Transverse colon (tissue), 4 donors: ENCODE measurements around the gene TBC1D19. TPM values are rescaled to one million over a fixed set of nuclear protein-coding genes. Genes with fewer than 3 reads are reported as not detected.

ENCODE experiments used
- DNase-seq: peaks from one replicate; pipeline ENCODE4 v3.0.0-alpha.2; 2019
- H3K27ac ChIP-seq, 4 donors: fragments of 200-600 bp; sonication (generic); 2 replicates each; pipeline ENCODE4 v1.5.1; 2016 to 2018; ENCODE audit warnings: inconsistent platforms in 4 of 4
- H3K27me3 ChIP-seq: fragments of 200-600 bp; sonication (generic); 2 replicates; pipeline ENCODE4 v1.5.1; 2017; ENCODE audit warnings: inconsistent platforms
- H3K36me3 ChIP-seq, 4 donors: fragments of 200-600 bp; sonication (generic); 2 replicates each; pipeline ENCODE4 v1.5.1; 2017 to 2019; ENCODE audit warnings: inconsistent platforms in 4 of 4
- H3K4me1 ChIP-seq, 4 donors: fragments of 200-600 bp; sonication (generic); 2 replicates each; pipeline ENCODE4 v1.5.1; 2017 to 2020; ENCODE audit warnings: inconsistent platforms in 4 of 4
- H3K4me3 ChIP-seq, 4 donors: fragments of 200-600 bp; sonication (generic); 1 replicate in 1 of 4; 2 replicates in 3 of 4; pipeline versions ENCODE4 v1.5.1 to v1.6.1; 2017 to 2019; ENCODE audit warnings: inconsistent platforms in 4 of 4
- H3K9me3 ChIP-seq, 2 donors: fragments of 200-600 bp; sonication (generic); 2 replicates each; pipeline ENCODE4 v1.5.1; 2017 to 2019; ENCODE audit warnings: inconsistent platforms in 2 of 2
- EP300 ChIP-seq: sonication (generic); formaldehyde crosslinking; IDR thresholded peaks from one replicate; pipeline ENCODE4 v1.6.1; 2017; ENCODE audit warnings: antibody characterized with exemption, low read depth
- POLR2A ChIP-seq: fragments of 450-650 bp; IDR thresholded peaks from one replicate; pipeline ENCODE4 v1.6.1; 2016; ENCODE audit warnings: antibody characterized with exemption, mild to moderate bottlenecking, moderate library complexity
- POLR2AphosphoS5 ChIP-seq, 3 donors: sonication (generic); formaldehyde crosslinking; IDR thresholded peaks; one replicate each; pipeline ENCODE4 v1.6.1; 2016; ENCODE audit warnings: antibody characterized with exemption in 3 of 3
- WGBS, 2 donors: methylation state at CpG; one replicate each; pipeline ENCODE4 v1.1.5; 2018; ENCODE audit warnings: low coverage in 1 of 2; 5-methylcytosine and 5-hydroxymethylcytosine counted together
- in situ Hi-C, 4 donors: fragments of 200-750 bp; cut with MboI; loops; one replicate each; pipeline versions ENCODE4 v1.15.0 to v1.15.1; 2017; ENCODE audit warnings: low sequenced_read_pairs in 3 of 4, low pct_ligation_motif_present in 1 of 4, low pct_unique_long_range_greater_than_20kb in 1 of 4
- intact Hi-C: fragments of 100-400 bp; cut with DNase I; formaldehyde crosslinking; loops from one replicate; pipeline ENCODE4 v1.15.1; 2023; ENCODE audit warnings: low total_unique reads
- total RNA-seq, 4 donors: library from RNA; depleted of rRNA; stranded (reverse); fragments of >200 nt; gene quantifications; one replicate each; pipeline ENCODE4 v1.1.0, GENCODE V29; 2016
- TF ChIP-seq, protein P1 (sequence below), 5 experiments: fragments of 200-600 bp in 3 of 5; fragments of 450-650 bp in 2 of 5; sonication (generic) in 3 of 5; IDR thresholded peaks; 1 replicate in 2 of 5; 2 replicates in 3 of 5; pipeline ENCODE4 v1.5.1; 2016 to 2017; ENCODE audit warnings: antibody characterized with exemption in 5 of 5, inconsistent platforms in 3 of 5, mild to moderate bottlenecking in 2 of 5, moderate library complexity in 1 of 5

Gene TBC1D19
- total RNA-seq, 4 donors from 2014 or later: 6.3 to 19.1 (median 9.6) TPM

DNA sequence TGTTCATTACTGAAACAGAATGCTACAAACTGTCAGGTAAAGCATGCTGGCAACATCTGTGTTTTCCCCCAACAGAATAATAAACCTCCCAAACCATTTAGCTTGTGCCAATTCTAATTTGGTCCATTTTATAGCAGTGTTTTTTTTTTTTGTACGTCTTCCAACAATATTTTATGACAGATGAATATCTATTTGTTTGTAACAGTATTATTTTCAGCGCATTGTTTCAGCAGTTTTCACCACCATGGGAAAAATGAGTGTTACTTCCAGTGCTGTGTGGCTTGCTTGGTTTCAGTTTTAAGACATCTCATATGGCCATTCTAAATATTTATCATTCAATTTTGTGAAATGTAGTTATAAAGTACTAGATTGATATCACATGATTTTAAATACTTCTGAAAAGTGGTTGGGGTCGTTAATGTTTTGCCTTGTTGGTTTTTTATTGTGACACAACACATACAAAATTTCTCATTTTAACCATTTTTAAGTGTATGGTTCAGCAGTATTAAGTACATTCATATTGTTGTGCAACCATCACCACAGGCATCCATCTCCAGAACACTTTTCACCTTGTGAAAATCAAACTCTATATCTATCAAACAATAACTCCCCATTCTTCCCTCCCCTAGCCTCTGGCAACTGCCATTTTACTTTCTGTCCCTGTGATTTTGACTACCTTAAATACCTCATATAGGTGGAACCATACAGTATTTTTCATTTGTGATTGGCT, 25.6 kb upstream of the TBC1D19 start:
- no peaks in the 10 kb centered on the region for H3K4me1 ChIP-seq
- TF ChIP-seq EP300: no peak
- no peak for TF ChIP-seq POLR2A
- TF ChIP-seq POLR2AphosphoS5 (IDR thresholded peaks at IDR 0.05): no peak
- TF ChIP-seq, protein P1, sequence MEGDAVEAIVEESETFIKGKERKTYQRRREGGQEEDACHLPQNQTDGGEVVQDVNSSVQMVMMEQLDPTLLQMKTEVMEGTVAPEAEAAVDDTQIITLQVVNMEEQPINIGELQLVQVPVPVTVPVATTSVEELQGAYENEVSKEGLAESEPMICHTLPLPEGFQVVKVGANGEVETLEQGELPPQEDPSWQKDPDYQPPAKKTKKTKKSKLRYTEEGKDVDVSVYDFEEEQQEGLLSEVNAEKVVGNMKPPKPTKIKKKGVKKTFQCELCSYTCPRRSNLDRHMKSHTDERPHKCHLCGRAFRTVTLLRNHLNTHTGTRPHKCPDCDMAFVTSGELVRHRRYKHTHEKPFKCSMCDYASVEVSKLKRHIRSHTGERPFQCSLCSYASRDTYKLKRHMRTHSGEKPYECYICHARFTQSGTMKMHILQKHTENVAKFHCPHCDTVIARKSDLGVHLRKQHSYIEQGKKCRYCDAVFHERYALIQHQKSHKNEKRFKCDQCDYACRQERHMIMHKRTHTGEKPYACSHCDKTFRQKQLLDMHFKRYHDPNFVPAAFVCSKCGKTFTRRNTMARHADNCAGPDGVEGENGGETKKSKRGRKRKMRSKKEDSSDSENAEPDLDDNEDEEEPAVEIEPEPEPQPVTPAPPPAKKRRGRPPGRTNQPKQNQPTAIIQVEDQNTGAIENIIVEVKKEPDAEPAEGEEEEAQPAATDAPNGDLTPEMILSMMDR (IDR thresholded peaks at IDR 0.05): no peak
- H3K4me3 ChIP-seq: no peak overlapping the region
- no peaks in the 10 kb centered on the region for H3K36me3 ChIP-seq
- no peak for DNase-seq
- in situ Hi-C loops (no loop called here), intact Hi-C loops (no loop called here)
- H3K9me3 ChIP-seq: no peaks in the 10 kb centered on the region
- H3K27me3 ChIP-seq: no peaks in the 10 kb centered on the region
- 44 to 61% methylated on average over 3 of the region's 3 CpGs for WGBS, 2 donors
- no peak overlapping the region for H3K27ac ChIP-seq

DNA sequence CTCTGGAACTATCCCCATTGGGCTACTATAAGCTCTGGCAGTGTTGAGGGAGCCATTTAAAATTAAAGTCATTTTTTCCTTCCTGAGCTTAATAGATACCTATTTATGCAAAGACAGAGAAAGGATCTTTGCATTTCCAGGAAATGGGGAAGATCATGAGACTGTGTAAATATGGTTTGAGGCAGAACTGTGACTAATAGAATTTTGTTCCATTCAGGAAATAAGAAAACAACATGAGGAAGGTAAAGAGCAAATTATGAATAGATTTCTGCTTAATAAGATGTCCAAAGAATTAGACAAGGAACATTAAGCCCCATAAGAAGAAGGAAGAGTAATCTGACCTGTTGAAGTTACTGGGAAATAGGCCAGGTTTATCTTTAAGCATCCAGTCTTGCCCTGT, 17.8 kb upstream of the TBC1D19 start:
- TF ChIP-seq POLR2A (no peak), POLR2AphosphoS5 (IDR thresholded peaks at IDR 0.05) (no peak), EP300 (no peak)
- TF ChIP-seq, protein P1 (IDR thresholded peaks at IDR 0.05): no peak
- Histone ChIP-seq H3K4me1 (no peaks in the 10 kb centered on the region), H3K27me3 (no peaks in the 10 kb centered on the region), H3K27ac (no peak overlapping the region), H3K4me3 (no peak overlapping the region), H3K36me3 (no peaks in the 10 kb centered on the region), H3K9me3 (no peaks in the 10 kb centered on the region)
- no peak for DNase-seq
- intact Hi-C loops: no loop called here
- in situ Hi-C loops: no loop called here

- intact Hi-C loops: no loop called here
- Histone ChIP-seq H3K4me3 (no peak overlapping the region), H3K9me3 (no peaks in the 10 kb centered on the region), H3K27ac (no peak overlapping the region), H3K4me1 (no peaks in the 10 kb centered on the region), H3K27me3 (no peaks in the 10 kb centered on the region), H3K36me3 (no peaks in the 10 kb centered on the region)
- WGBS, 2 donors: 24 to 51% methylated on average over 3 of the region's 3 CpGs
- in situ Hi-C loops: no loop called here
- DNase-seq: no peak
- no peak for TF ChIP-seq POLR2AphosphoS5 (IDR thresholded peaks at IDR 0.05)
- no peak for TF ChIP-seq POLR2A
- TF ChIP-seq, protein P1 (IDR thresholded peaks at IDR 0.05): no peak
- no peak for TF ChIP-seq EP300
Observed at GRCh38 chr4:26568446-26568994, 15.4 kb upstream of the TBC1D19 start.

- H3K4me3 ChIP-seq: no peak overlapping the region
- H3K27me3 ChIP-seq: no peaks in the 10 kb centered on the region
- no peaks in the 10 kb centered on the region for H3K9me3 ChIP-seq
- TF ChIP-seq POLR2AphosphoS5 (IDR thresholded peaks at IDR 0.05): no peak
- TF ChIP-seq EP300: no peak
- H3K36me3 ChIP-seq: no peaks in the 10 kb centered on the region
- in situ Hi-C loops: no loop called here
- H3K27ac ChIP-seq: no peak overlapping the region
- intact Hi-C loops: no loop called here
- no peaks in the 10 kb centered on the region for H3K4me1 ChIP-seq
- DNase-seq: no peak
- 29 to 72% methylated on average over 1 to 3 of the region's 3 CpGs for WGBS, 2 donors
Observed at GRCh38 chr4:26570596-26570995, 13.3 kb upstream of the TBC1D19 start.

DNA sequence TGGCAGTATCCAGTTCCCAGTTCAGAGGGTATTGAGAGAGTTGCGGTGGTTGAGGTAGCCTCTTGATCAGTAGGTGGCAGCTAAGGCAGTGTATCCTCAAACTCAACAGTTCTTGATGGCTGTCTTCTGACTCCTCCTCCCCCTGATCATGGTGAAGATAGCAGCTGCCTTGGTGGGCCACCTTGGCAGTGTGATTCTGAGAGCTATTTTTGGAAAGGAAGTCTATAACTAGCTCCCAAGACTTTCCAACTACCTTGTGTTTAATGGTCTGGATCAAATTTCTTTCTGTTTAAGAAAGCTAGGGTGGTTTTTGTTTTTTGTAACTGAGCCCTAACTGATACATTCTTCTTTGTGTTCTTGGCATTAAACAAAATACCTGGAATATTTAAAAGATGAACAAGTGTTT, 10.5 kb upstream of the TBC1D19 start:
- H3K27me3 ChIP-seq: no peaks in the 10 kb centered on the region
- 100% methylated on average over 1 of the region's 1 CpG; no CpG with 5 or more reads in 1 of the 2 donors for whole genome bisulfite sequencing, 2 donors
- no peaks in the 10 kb centered on the region for H3K36me3 ChIP-seq
- TF ChIP-seq POLR2A: no peak
- DNase-seq: no peak
- intact Hi-C loops: no loop called here
- in situ Hi-C loops: no loop called here
- no peaks in the 10 kb centered on the region for H3K4me1 ChIP-seq
- H3K27ac ChIP-seq: no peak overlapping the region
- no peak overlapping the region for H3K4me3 ChIP-seq
- no peaks in the 10 kb centered on the region for H3K9me3 ChIP-seq
